ENCODE data around the gene DGLUCY.

The DGLUCY gene

GRCh38 chr14:91187271-91187670 is 73.4 kb downstream of the DGLUCY start:
- TF ChIP-seq TSHZ2 (CRISPR knock-in tag; IDR thresholded peaks at IDR 0.05) (no peak), ARNTL (CRISPR knock-in tag; IDR thresholded peaks at IDR 0.05; ENCODE audit: borderline replicate concordance, low read depth) (no peak)
- no peak for ATAC-seq

GRCh38 chr14:91190853-91191252 is 77.0 kb downstream of the DGLUCY start:
- TF ChIP-seq PPARA (CRISPR knock-in tag; IDR thresholded peaks at IDR 0.05; ENCODE audit: borderline replicate concordance) (no peak), ZNF8 (CRISPR knock-in tag; IDR thresholded peaks at IDR 0.05) (no peak), ESRRG (CRISPR knock-in tag; IDR thresholded peaks at IDR 0.05) (no peak), ISL1 (CRISPR knock-in tag; IDR thresholded peaks at IDR 0.05) (no peak), SNAI2 (CRISPR knock-in tag; IDR thresholded peaks at IDR 0.05) (no peak), PATZ1 (CRISPR knock-in tag; IDR thresholded peaks at IDR 0.05; ENCODE audit: borderline replicate concordance) (no peak), ARNTL (CRISPR knock-in tag; IDR thresholded peaks at IDR 0.05; ENCODE audit: borderline replicate concordance, low read depth) (no peak), ZNF70 (CRISPR knock-in tag; IDR thresholded peaks at IDR 0.05) (no peak), ZC3H10 (CRISPR knock-in tag; IDR thresholded peaks at IDR 0.05) (no peak), TCF4 (CRISPR knock-in tag; IDR thresholded peaks at IDR 0.05; ENCODE audit: borderline replicate concordance) (no peak), RARB (CRISPR knock-in tag; IDR thresholded peaks at IDR 0.05) (no peak)
- TF ChIP-seq, protein P1, sequence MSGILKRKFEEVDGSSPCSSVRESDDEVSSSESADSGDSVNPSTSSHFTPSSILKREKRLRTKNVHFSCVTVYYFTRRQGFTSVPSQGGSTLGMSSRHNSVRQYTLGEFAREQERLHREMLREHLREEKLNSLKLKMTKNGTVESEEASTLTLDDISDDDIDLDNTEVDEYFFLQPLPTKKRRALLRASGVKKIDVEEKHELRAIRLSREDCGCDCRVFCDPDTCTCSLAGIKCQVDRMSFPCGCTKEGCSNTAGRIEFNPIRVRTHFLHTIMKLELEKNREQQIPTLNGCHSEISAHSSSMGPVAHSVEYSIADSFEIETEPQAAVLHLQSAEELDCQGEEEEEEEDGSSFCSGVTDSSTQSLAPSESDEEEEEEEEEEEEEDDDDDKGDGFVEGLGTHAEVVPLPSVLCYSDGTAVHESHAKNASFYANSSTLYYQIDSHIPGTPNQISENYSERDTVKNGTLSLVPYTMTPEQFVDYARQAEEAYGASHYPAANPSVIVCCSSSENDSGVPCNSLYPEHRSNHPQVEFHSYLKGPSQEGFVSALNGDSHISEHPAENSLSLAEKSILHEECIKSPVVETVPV (CRISPR knock-in tag; IDR thresholded peaks at IDR 0.05): no peak
- TF ChIP-seq, protein P2, sequence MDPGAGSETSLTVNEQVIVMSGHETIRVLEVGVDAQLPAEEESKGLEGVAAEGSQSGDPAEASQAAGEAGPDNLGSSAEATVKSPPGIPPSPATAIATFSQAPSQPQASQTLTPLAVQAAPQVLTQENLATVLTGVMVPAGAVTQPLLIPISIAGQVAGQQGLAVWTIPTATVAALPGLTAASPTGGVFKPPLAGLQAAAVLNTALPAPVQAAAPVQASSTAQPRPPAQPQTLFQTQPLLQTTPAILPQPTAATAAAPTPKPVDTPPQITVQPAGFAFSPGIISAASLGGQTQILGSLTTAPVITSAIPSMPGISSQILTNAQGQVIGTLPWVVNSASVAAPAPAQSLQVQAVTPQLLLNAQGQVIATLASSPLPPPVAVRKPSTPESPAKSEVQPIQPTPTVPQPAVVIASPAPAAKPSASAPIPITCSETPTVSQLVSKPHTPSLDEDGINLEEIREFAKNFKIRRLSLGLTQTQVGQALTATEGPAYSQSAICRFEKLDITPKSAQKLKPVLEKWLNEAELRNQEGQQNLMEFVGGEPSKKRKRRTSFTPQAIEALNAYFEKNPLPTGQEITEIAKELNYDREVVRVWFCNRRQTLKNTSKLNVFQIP (CRISPR knock-in tag; IDR thresholded peaks at IDR 0.05; ENCODE audit: borderline replicate concordance, low read depth): no peak
- no peak for ATAC-seq

GRCh38 chr14:91193069-91193468 is 79.2 kb downstream of the DGLUCY start:
- no peak for ATAC-seq
- no peak for TF ChIP-seq RARB (CRISPR knock-in tag; IDR thresholded peaks at IDR 0.05)
- TF ChIP-seq GLIS3 (CRISPR knock-in tag; IDR thresholded peaks at IDR 0.05): no peak
- no peak for TF ChIP-seq TSHZ2 (CRISPR knock-in tag; IDR thresholded peaks at IDR 0.05)
- TF ChIP-seq OSR1 (CRISPR knock-in tag; IDR thresholded peaks at IDR 0.05): no peak
- no peak for TF ChIP-seq ISL1 (CRISPR knock-in tag; IDR thresholded peaks at IDR 0.05)
- TF ChIP-seq, protein P1 (CRISPR knock-in tag; IDR thresholded peaks at IDR 0.05): no peak
- no peak for TF ChIP-seq SNAI2 (CRISPR knock-in tag; IDR thresholded peaks at IDR 0.05)
- no peak for TF ChIP-seq ZFP30 (CRISPR knock-in tag; IDR thresholded peaks at IDR 0.05)
- no peak for TF ChIP-seq TOX (CRISPR knock-in tag; IDR thresholded peaks at IDR 0.05; ENCODE audit: borderline replicate concordance)
- no peak for TF ChIP-seq PATZ1 (CRISPR knock-in tag; IDR thresholded peaks at IDR 0.05; ENCODE audit: borderline replicate concordance)
- TF ChIP-seq, protein P2 (CRISPR knock-in tag; IDR thresholded peaks at IDR 0.05; ENCODE audit: borderline replicate concordance, low read depth): no peak
- no peak for TF ChIP-seq ZNF8 (CRISPR knock-in tag; IDR thresholded peaks at IDR 0.05)
- TF ChIP-seq TCF4 (CRISPR knock-in tag; IDR thresholded peaks at IDR 0.05; ENCODE audit: borderline replicate concordance): no peak

All from SK-N-SH treated with all-trans-retinoic acid at 6 μM for 48 hours (cell line).